Psoas muscle (tissue), 8 donors: ENCODE results near the gene BCL11A. TPM values are rescaled to one million over a fixed set of nuclear protein-coding genes. Genes with fewer than 3 reads are reported as not detected.

Experiments used
- ATAC-seq, 4 donors: fragments of 200-7000 bp; cut with Tn5 transposase; one replicate each; pipeline ENCODE4 v1.9.1; 2020; ENCODE audit warnings: moderate library complexity in 3 of 4, mild to moderate bottlenecking in 2 of 4
- DNase-seq, 2 donors: peaks; one replicate each; pipeline ENCODE4 v3.0.0-alpha.2; 2020
- H3K27ac ChIP-seq: fragments of 200-600 bp; one replicate; pipeline ENCODE4 v1.8.0; 2022
- H3K27me3 ChIP-seq, 3 donors: fragments of 200-600 bp in 1 of 3; one replicate each; pipeline versions ENCODE4 v1.6.1 to v1.8.0; 2013 to 2022; ENCODE audit warnings: low read length in 2 of 3, mild to moderate bottlenecking in 2 of 3, moderate library complexity in 1 of 3; ENCODE audit not compliant: insufficient read depth in 3 of 3
- H3K36me3 ChIP-seq, 2 donors: fragments of 200-600 bp in 1 of 2; one replicate each; pipeline versions ENCODE4 v1.6.1 to v1.8.0; 2013 to 2022; ENCODE audit warnings: low read depth in 1 of 2, mild to moderate bottlenecking in 1 of 2, moderate library complexity in 1 of 2; ENCODE audit not compliant: insufficient read depth in 1 of 2
- H3K4me1 ChIP-seq: fragments of 200-600 bp; one replicate; pipeline ENCODE4 v1.8.0; 2022
- H3K4me3 ChIP-seq: fragments of 200-600 bp; one replicate; pipeline ENCODE4 v1.8.0; 2022; ENCODE audit warnings: mild to moderate bottlenecking
- H3K9me3 ChIP-seq: fragments of 200-600 bp; one replicate; pipeline ENCODE4 v1.8.0; 2022
- WGBS, 3 donors: extraction: QIAGEN DNeasy Blood & Tissue Kit; methylation state at CpG; one replicate each; pipeline versions ENCODE4 v1.1.6 to v1.1.7; 2013; 5-methylcytosine and 5-hydroxymethylcytosine counted together
- intact Hi-C, 2 donors: fragments of 100-400 bp; cut with DNase I; formaldehyde crosslinking; loops; one replicate each; pipeline versions ENCODE4 v1.11.0 to v1.14.2; 2022
- polyA plus RNA-seq, 3 donors: library from polyadenylated mRNA; stranded (reverse); fragments of 200-250 nt; gene quantifications; one replicate each; pipeline ENCODE4 v1.2.3, GENCODE V29; 2013
- total RNA-seq, 4 donors: library from RNA; stranded (reverse); fragmentation: NEBNext Ultra II Directional in 2 of 4; extraction: Animal tissue kit (Norgen Biotek cat#: 25700) in 2 of 4; gene quantifications; one replicate each; pipeline versions ENCODE4 v1.2.1 to v1.2.4, GENCODE V29; 2021 to 2023
- TF ChIP-seq, protein P1 (sequence below): fragments of 200-600 bp; IDR thresholded peaks from one replicate; pipeline ENCODE4 v1.8.0; 2022; ENCODE audit warnings: antibody characterized with exemption
- donor health status: healthy with polysubstance abuse.
- donor health status: DM: no; HTN: no; CAD: no; lungs with moderate emphysema.
- donor health status: Bipolar disorder and iron deficiency.
- donor health status: healthy.
- donor health status: DM: yes; HTN: yes; CAD: no.
- donor health status: DM: no; HTN: no; CAD: no.
- donor health status: DM: no; HTN: no; CAD: no.
- donor health status: DM: yes; HTN: yes; CAD: no.

The BCL11A gene
- total and polyA plus RNA-seq, 7 donors = 0.01 to 0.66 (median 0.39) TPM; not detected in 1

DNA sequence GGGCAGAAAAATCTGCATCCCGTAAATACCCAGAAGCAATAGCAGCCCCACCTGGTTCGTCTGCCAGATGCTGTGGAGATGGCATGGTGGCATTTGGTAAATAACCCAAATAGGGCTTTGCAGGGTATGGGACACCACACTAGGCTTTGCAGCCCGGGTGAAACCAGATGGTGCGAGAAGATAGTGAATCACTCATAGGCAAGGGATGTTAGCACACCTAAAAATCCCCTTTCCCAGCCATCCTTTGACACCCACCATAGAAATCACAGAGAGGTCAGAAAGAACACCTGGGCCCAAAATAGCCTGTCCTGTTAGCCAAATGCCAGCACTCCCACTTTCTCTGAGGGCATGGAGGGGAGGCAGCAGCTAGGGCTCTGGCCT lies 47.6 kb downstream of the BCL11A start:
- WGBS, 3 donors = 91 to 96% (median 91%) methylated on average over 4 of the region's 4 CpGs
- intact Hi-C loops = no loop called here
- no peak overlapping the region for H3K27ac ChIP-seq
- peaks cover 0 to 6% (median 2%) of the 10 kb centered on the region in 3 donors for H3K27me3 ChIP-seq
- DNase-seq (no peak), ATAC-seq (no peak)
- TF ChIP-seq, protein P1, sequence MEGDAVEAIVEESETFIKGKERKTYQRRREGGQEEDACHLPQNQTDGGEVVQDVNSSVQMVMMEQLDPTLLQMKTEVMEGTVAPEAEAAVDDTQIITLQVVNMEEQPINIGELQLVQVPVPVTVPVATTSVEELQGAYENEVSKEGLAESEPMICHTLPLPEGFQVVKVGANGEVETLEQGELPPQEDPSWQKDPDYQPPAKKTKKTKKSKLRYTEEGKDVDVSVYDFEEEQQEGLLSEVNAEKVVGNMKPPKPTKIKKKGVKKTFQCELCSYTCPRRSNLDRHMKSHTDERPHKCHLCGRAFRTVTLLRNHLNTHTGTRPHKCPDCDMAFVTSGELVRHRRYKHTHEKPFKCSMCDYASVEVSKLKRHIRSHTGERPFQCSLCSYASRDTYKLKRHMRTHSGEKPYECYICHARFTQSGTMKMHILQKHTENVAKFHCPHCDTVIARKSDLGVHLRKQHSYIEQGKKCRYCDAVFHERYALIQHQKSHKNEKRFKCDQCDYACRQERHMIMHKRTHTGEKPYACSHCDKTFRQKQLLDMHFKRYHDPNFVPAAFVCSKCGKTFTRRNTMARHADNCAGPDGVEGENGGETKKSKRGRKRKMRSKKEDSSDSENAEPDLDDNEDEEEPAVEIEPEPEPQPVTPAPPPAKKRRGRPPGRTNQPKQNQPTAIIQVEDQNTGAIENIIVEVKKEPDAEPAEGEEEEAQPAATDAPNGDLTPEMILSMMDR = no peak
- H3K9me3 ChIP-seq = no peaks in the 10 kb centered on the region
- no peaks in the 10 kb centered on the region for H3K4me1 ChIP-seq
- no peaks in the 10 kb centered on the region for H3K36me3 ChIP-seq
- no peak overlapping the region for H3K4me3 ChIP-seq

DNA sequence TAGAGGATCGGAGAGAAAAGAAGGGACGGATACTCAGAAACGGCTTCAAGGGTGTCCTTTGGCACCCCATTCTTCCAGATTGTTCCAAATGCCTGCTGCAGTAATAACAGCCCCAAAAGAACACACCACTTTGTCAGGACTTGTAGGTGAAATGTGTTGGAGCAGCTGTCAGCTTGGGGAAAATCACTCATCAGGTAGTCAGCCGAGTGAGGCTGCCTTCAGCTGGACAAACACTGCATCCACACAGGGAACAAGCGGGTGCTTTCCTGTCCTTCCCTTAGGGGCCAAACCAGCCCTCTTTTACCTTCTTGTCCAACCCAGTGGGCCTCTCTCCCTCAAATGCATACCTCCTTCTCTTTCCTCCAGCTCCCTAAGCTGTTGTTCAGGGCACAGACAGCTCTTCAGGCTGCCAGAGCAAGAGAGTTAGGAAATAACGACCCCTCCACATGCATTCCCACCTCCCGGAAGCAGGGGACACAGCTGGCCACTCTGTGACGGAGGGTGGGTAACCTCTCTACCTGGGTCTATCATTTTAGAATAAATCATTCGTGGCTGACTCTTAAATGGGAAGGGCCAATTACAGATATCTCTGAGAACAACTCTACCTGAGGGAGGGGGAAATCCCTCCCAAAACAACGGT lies 48.1 kb downstream of the BCL11A start:
- no peak overlapping the region for H3K27ac ChIP-seq
- intact Hi-C loops = no loop called here
- peaks cover 0 to 6% (median 2%) of the 10 kb centered on the region in 3 donors for H3K27me3 ChIP-seq
- WGBS, 3 donors = 80 to 85% (median 80%) methylated on average over 10 of the region's 10 CpGs
- no peak for ATAC-seq
- DNase-seq = no peak
- no peak overlapping the region for H3K4me3 ChIP-seq
- H3K36me3 ChIP-seq = no peaks in the 10 kb centered on the region
- TF ChIP-seq, protein P1 = no peak
- H3K9me3 ChIP-seq = no peaks in the 10 kb centered on the region
- no peaks in the 10 kb centered on the region for H3K4me1 ChIP-seq

DNA sequence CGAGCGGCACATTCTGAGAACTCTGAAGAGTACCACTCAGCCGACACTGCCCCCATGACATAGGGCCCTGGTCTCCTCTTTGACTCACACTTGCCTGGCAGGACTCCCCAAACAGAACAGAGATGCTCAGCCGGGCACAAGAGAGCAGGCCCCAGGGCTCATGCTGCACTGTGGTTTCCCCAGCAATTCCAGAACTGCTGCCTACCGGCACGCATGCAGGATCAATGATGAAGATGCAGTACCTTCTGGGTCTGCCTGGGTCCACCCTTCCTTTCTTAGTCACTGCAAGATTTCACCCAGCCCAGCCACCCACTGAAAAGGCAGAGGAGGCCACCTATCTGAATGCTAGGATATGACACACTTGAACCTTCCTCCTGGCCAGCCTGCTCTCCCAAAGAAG lies 49.4 kb downstream of the BCL11A start:
- intact Hi-C loops = no loop called here
- WGBS, 3 donors = 90 to 95% (median 93%) methylated on average over 6 of the region's 6 CpGs
- H3K4me1 ChIP-seq = no peaks in the 10 kb centered on the region

DNA sequence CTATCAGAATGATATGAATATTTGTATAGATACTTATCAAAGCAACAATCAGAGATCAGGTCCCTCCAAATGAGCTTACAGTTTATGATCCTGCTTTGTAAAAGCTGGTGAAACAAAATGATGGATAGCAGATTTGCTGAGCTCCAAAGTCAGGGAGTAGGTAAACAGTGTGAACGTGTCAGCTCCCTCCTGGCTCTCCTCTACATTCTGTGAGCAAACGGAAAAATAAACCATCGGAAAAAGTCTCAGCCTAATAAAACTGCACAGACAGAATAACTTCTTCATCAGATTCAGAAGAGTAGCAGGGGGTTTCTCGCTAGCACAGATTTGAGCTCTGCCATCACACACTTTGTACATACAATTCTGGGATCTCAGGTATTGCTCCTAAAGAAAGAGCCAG lies 51.3 kb downstream of the BCL11A start:
- TF ChIP-seq, protein P1 = no peak
- Histone ChIP-seq H3K4me1 (no peaks in the 10 kb centered on the region), H3K4me3 (no peak overlapping the region), H3K27ac (no peak overlapping the region), H3K27me3 (peaks cover 0 to 6% (median 2%) of the 10 kb centered on the region in 3 donors), H3K9me3 (no peaks in the 10 kb centered on the region), H3K36me3 (no peaks in the 10 kb centered on the region)
- ATAC-seq (no peak), DNase-seq (no peak)
- intact Hi-C loops = no loop called here
- whole genome bisulfite sequencing, 3 donors = 85 to 91% (median 85%) methylated on average over 4 of the region's 4 CpGs

More for the DNA sequence above, 49.4 kb downstream of the BCL11A start:
- no peak for ATAC-seq
- peaks cover 0 to 6% (median 2%) of the 10 kb centered on the region in 3 donors for H3K27me3 ChIP-seq
- H3K4me3 ChIP-seq = no peak overlapping the region
- H3K36me3 ChIP-seq = no peaks in the 10 kb centered on the region
- no peak overlapping the region for H3K27ac ChIP-seq
- H3K9me3 ChIP-seq = no peaks in the 10 kb centered on the region
- DNase-seq = no peak
- TF ChIP-seq, protein P1 = no peak

DNA sequence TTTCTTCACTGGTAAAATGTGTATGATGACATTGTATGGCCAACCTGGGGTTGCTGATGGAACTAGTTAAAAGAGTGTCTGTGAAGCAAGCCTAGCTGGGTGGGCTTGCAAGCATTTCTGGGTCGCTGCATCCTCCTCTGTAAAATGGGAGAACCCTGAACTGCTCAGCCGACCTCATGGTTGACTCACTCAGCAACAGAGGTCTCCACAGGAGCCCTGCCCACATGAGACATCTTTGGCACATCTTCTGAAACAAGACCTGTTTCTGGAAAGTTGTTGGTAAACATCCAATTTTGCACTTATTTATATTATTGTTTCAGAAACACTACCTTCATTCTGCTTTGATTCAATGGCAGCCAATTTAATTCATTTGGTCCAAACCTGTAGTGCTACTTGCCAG lies 52.6 kb downstream of the BCL11A start:
- Histone ChIP-seq H3K4me1 (no peaks in the 10 kb centered on the region), H3K36me3 (no peaks in the 10 kb centered on the region), H3K27ac (no peak overlapping the region), H3K27me3 (peaks cover 0 to 2% (median 2%) of the 10 kb centered on the region in 3 donors), H3K4me3 (no peak overlapping the region), H3K9me3 (no peaks in the 10 kb centered on the region)
- DNase-seq (no peak), ATAC-seq (no peak)
- TF ChIP-seq, protein P1 = no peak
- intact Hi-C loops = no loop called here
- WGBS, 3 donors = 82 to 90% (median 84%) methylated on average over 2 of the region's 2 CpGs
